Activated CD4-positive, CD25-positive, alpha-beta regulatory T cell treated with anti-CD3 and anti-CD28 coated beads, Interleukin-2, amount 50 U/mL, for 16 hours (primary cell): Measurements from ENCODE around the gene CMTM7.
"Not testable (repeated sequence)": the region's sequence is repeated elsewhere in the genome, so short reads cannot be mapped to it uniquely, and the experiment has no call there.

Source experiments
- DNase-seq: peaks from one replicate; pipeline ENCODE4 v3.0.0-alpha.2; 2020; ENCODE audit warnings: low read depth, low spot score

The CMTM7 gene

DNA sequence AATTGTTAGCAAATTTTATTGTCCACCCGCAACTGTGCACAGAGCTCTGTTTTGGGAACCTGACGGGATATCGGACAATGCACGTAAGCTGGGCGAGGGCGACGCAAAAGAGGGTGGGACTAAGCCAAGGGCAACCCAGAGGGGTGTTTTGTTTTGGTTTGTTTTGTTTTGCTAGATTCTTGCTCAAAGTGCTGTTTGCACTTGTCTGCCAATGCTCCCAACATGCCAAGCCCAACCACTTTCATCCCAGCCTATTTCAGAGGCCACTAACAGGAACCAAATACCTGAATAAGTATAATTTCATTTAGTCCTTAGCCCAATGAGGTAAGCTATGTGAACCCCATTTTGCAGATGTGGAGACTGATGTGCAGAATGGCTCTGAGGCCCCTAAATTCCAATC lies 9.7 kb upstream of the CMTM7 start:
- no peak for DNase-seq

DNA sequence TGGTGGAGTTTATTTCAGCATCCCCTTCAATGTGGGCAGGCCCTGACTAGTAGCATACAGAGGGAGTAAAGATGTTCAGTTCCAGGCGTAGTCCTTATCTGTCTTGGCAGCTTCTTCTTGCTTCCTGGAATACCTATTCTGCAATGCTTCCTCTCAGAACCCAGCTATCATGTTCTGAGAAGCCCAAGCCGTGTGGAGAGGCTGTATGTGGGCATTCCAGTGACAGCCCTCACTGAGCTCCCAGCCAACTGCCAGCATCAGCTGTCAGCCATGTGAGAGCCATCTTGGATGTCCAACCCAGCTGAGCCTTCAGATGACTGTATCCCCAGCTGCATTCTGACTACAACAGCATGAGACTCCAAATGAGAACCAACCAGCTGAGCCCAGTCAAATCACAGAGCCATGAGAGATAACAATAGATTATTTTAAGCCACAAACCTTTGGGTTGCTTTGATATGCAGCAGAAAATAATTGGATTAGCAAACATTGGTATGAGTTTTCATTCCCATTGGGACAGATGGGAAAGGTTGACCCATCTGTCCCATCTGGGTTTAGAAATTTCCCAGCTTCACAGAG lies 8.4 kb upstream of the CMTM7 start:
- no peak for DNase-seq

DNA sequence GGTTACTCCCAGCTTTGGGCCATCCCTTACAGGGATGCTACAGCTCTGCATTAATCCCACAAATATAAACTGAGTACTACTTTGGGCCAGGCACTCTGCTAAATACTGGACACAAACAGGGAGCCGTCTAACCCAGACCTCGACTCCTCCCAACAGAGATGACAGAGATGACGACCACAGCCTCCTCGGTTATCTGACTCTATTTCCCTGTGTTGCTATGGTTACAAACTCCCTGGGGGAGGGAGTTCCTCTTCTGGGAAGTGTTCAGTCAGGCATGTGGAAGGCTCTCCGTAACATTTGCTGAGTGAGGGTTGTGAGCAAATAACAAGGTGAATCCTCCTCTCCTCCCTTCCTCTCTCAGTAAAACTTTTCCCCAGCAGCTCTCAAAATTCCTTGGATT lies 6.7 kb upstream of the CMTM7 start:
- DNase-seq = no peak

DNA sequence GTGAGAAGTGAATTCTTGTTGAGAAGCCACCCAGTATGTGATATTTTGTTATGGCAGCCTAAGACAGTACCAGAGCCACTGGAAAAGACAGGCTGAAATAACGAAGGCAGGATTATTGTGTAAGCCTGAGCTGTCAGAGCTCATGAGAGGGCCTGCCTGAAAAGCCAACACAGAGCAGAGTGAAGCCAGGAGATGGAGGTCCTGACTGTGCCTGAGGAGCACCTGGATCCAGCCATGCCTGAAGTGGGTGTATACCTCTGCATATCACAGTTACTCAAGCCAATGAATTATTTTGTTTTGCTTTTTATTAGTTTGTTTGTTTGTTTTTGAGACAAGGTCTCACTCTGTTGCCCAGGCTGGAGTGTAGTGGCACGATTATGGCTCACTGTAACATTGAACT lies 4.1 kb upstream of the CMTM7 start:
- no peak for DNase-seq

DNA sequence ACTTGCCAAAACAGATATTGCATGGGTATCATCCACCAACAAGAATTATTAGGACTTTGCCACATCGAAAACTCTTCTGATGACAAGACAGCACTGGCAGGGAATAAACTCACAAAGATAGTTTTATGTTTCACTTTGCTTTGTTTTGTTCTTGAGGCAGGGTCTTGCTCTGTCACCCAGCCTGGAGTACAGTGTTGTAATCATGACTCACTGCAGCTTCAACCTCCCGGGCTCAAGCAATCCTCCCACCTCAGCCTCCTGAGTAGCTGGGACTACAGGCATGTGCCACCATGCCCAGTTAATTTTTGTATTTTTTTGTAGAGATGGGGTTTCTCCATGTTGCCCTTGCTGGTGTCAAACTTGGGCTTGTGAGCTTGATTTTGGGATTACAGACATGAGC lies 2.1 kb upstream of the CMTM7 start:
- DNase-seq = not testable (repeated sequence)

DNA sequence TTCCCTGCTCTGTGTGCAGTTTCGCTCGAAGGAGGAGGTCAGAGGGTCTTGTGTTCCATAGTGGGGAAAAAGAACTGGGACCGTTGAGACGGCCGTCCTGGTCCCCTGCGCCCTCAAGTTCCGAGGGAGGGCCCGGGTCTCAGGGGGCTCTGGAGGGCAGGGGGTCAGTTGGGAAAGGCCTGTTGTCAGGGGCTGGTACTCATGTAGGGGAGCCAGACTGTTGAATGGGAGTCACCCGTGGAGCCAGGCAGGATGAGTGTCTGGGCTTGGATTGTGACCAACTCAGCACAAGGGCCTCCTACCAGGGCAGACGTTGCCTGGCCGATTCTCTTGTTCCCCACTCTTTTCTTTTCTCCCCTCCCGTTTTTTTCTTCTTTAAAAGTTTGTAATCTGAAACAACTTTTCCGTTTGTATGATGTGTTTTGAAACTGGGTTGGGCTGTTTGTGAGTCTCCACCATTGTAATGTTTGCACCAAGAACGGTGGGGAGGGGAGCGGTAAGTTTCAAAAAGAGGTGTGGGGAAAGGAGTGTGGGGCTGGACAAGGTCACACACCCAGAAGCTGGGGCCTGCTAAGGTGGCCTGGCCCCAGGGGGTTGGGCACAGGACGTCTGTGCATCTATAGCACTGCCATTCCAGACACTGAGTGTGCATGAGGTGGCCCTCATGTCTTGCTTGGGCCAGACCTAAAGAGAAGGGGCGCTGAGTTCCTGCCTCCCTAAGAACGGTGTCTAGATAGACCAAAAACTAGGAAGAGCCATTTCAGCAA lies 1.1 kb downstream of the CMTM7 start:
- DNase-seq = no peak

DNA sequence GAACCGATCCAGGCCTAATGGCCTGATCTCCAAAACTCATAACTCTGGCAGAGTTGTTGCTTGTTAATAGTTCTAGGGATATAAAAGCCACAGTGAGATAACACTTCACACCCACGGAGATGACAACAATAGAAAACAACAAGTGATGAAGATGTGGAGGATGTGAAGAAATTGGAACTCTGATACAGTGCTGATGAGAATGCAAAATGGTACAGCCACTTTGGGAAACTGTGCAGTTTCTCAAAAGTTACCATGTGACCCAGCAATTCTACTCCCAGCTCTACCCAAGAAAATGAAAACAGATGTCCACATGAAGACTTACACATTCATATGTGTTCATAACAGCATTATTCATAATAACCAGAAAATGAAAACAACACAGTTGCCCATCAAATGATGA lies 3.8 kb downstream of the CMTM7 start:
- DNase-seq = no peak

DNA sequence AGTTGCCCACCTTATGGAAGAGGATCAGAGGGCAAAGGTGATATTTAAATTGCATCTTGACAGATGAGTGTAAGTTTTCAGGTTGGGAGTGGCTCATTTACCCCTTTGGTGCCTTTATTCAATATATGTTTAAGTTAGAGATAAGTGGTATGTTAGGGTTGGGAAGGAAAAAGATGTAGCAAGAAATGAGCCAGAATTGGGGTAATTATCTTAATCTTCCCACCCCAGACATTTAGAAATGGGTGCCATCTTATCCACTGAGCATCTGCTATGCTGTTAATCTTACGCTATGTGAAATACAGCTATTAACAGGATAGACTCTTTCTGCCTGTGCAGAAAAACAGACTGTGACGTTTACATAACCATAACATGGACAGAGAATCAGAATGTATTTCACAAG lies 6.3 kb downstream of the CMTM7 start:
- DNase-seq = no peak

DNA sequence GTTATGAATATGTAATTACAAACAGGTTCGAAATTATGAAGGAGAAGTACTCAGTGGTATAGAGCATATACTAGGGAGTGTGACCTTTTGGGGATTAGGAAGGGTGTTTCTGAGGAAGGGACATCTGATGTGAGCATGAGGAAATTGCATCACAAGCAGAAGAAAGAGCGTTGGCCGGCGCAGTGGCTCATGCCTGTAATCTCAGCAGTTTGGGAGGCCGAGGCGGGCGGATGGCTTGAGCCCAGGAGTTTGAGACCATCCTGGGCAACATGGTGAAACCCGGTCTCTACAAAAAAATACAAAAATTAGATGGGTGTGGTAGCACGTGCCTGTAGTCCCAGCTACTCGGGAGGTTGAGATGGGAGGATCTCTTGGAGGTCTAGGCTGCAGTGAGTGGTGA lies 6.9 kb downstream of the CMTM7 start:
- no peak for DNase-seq

DNA sequence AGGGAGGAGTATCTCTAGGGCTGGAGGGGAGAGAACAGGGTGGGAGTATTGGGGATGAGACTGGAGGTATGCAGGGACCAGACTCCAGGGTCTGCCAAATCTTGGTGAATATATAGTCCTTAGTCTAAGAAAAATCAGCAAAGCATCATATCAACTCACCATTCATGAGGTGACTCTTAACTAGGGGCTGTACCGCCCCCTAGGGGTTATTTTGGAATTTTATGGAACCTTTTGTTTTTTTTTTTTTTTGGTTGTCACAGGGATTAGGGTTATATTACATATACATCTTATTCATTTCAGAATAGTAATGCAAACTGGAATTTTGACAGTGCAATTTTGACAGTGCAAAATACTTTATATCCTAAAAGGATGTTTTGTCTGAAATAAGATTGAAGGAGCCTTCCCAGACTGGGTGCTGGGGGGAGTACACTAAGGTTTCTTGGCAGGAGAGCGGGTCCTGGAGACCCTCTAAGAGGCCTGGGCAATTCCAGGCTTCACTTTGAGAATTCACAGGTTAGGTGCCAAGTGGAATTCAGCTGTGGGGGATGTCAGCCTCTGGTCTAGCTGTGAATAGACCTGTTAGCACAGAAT lies 7.5 kb downstream of the CMTM7 start:
- no peak for DNase-seq

DNA sequence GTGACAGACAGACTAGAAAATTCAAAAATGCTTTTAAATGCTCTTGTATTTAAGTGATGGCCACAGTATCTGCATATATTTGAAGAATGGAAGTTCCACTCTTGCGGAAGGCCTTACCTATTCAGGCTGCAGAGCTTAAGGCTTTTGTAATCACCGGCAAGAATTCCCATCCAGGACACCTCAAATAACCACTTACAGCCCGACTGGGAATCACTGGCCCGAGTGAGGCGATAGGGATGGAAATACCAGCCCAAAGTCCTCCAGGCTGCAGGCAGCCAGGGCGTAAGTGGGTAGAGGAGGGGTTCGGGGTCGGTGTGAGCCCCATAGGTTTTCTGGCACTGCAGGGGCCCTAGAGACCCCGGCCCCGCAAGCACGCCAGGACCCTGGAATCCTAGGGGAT lies 9.5 kb downstream of the CMTM7 start:
- no peak for DNase-seq

DNA sequence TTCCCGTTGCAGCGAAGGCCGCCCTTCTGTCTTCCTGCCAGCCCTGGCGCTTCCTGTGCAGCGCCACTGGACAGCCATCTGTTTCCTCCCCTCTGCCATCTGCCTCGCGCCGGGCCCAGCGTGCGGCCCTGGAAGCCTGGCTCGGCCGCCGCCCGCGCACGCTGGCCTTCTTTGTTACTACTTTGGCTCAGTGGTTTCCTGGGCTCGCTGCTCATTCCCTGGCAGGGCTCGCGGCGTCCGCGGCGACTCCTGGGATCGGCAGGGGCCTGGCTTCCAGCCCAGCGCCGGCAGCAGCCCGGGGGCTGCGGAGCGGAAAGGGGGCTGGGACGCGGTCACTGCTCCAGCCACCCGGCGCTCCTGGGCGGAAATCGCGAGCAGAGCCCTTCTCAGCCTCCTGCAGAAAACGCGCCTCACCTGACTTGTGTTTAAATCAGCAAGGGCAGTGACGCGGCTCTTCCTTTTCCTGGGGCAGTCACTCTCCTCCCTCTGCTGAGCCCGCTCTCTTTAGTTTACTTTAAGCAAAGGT lies 10.0 kb downstream of the CMTM7 start:
- no peak for DNase-seq

DNA sequence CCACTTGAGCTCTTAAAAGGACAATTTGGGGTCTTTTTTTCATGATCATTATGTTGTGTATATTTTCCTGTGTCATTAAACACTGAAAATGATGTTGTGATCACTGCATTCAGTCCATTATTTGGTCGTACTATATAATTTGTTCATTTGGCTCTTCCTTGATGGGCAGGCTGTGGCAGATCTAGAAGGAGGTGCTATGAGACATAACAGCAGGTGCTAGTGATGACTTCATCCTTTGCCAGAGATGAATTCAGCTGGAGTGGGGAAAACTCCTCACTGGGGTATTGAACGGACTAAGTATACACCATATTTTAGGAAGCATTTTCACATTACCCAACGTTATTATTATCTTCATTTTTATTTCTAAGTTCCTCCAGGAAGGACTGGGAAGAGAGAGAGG lies 12.0 kb downstream of the CMTM7 start:
- no peak for DNase-seq

DNA sequence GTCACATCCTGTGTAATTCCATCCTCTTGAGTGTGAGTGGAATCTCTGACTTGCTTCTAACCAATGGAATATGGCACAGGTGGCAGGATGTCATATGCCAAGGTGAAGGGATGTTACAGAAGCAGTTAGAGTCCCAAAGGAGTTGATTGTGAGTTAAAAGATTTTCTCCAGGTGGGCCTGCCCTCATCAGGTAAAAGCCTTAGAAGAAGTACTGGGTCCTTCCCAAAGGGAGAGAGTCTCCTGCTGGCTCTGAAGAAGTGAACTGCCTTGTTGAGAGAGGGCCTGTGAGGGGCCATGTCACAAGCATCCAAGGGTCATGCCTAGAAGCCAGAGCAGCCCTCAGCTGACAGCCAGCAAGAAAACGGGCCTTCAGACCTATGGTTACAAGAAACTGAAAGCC lies 13.1 kb downstream of the CMTM7 start:
- no peak for DNase-seq

DNA sequence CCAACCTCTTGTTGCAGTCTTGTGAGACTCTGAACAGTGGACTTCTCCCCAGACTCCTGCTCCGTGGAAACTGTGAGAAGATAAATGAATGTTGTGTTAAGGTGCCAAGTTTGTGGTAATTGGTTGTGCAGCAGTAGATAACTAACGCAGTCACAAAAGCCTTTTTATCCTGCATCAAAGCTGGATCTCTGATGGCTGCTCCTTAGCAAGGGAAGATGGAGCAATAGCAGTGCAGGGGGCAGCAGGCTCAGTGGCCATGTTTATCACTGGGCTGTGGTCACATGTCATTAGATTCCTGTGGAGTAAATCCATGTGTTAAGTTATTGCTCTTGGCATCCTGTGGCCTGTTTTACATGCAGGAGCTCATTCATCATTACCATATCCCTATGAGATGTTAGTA lies 13.5 kb downstream of the CMTM7 start:
- DNase-seq = no peak

DNA sequence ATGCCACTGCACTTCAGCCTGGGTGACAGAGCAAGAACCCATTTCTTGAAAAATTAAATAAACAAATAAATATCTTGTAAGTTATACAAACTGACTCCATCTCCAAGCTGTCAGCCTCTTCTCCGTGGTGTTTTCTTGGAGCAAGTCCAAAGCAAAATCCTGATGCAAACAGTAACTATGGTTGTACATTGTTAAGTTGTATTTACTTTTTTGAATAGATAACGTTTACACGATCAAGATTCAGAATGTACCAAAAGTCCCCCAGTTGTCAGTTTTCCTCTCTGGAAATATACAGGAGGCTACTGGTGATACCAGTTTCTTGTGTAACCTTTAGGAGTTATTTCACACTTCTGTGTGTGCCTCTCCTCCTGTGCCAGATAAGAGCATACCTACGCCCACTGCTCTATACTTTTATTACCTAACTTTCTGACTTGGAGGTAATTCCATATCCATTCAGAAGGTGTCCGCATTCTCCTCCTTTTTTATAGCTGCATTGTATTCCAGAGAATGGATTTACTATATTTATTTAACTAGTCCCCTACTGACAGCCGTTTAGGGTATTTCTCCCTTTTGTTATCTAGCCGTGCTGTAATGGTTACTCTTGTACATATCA lies 14.2 kb downstream of the CMTM7 start:
- DNase-seq = no peak

DNA sequence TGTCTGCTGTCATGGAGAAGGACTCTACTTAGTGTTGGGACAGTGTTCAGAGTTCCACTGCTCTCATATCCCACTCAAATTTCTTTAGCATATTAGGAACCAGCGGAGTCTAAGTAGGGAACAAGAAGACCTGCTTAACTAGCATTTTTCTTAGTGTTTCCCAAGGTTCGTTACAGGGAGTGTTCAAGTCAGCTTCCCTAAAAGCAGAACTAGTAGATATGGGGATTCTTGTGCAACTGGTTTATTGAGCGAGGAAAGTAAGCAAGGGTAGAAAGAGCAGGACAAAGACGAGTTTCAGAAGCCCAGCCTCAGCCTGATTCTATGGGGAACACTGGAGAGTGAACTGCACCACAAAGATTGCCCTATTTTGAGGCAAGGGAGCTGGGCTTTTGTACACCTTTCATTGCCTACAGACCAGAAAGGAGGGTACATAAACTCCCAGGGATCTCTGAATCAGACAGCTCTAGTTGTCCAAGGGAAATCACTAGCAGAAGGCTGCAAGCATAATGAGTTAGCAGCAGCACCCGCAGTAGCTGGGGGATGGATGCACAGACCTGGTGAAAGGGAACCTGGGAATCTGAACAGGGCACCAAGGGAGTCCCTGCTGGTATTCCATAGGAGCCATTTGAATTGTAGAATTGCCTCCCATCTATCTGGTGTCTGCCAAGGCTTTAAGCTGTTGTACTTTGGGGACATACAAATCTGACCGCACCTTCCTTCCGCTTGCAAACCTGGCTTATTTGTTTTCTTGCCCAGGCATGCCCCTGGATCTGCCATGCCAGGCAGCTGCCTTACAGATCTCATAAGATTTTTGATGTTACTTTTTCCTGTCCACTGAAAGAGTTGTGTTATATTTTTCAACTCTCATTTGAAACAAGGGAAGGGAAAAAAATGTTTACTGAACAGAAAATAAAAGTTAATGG lies 15.1 kb downstream of the CMTM7 start:
- no peak for DNase-seq

DNA sequence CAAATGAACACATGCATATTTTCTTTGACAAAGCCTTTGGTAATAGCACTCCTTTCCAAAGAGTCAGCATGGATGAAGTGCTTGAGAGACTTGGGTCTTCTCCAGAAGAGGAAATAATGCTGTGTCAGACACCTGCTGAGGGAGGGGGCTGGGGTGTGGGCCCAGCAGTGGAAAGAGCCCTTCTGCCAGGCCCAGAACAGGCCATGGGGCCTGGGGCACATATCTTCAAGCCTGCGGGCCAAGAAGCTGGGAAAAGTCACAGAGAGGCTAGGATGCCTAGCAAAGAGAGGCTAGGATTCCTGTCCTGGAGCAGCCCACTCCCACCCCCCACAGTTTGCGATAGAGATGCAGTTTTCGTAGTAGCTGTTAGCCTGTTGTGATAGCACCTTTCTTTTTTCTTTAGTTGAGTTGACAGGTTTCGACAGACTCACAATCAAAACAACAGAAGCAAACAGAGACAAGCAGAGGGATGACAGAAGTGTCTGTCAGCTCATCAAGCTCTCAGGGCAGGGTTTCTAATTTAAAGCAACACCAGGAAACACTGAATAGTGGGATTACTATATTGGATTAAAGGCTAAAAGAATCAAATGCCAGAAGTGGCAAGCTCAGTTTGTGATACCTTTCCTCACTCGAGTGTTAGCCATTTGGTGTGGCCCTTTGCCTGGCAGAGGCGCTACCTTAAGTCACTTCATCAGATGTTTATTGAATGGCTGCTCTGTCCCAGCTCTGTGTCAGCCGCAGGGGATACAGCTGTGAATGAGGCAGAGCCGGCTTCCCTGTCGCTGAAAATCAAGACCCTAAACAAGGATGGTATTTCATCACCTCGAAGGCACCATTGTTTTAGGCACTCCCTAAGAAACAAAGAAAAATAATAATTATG lies 19.0 kb downstream of the CMTM7 start:
- no peak for DNase-seq

DNA sequence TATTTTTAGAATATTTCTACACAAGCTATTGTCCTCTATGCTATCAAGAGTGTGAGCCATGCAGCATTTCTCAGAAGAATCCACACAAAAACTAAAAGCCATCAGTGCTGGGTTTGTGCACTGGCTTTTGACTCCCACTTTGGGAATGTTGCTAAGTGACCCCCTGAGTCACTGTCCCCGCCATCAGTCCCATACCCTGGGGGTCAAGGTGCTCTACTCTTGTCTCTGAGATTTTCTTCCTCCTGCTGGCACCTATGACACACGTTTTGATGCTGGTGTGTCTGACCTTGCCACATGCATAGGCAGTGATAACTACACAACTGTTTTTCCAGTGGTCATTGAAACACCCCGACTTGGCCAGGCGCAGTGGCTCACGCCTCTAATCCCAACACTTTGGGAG lies 19.8 kb downstream of the CMTM7 start:
- DNase-seq = no peak

DNA sequence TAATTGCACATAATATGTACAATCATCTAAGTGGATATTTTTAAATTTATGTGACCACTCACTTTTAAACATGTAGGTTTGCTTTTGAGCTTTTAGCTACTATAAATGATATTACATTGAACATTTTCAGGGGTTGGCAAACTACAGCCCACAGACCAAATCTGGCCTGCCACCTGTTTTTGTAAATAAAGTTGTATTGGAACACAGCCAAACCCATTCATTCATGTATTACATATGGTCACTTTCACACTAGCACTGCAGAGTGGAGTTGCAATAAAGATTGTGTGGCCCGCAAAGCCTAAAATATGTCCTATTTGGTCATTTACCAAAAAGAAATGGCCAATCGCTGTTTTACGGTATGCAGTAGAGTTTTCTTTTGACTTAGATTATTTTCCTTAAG lies 21.2 kb downstream of the CMTM7 start:
- no peak for DNase-seq
